ENCODE data around the gene DCDC1. TPM values are rescaled to one million over a fixed set of nuclear protein-coding genes. Genes with fewer than 3 reads are reported as not detected.

The DCDC1 gene
- polyA plus RNA-seq, 3 donors = 0.03 TPM; not detected in 2

DNA sequence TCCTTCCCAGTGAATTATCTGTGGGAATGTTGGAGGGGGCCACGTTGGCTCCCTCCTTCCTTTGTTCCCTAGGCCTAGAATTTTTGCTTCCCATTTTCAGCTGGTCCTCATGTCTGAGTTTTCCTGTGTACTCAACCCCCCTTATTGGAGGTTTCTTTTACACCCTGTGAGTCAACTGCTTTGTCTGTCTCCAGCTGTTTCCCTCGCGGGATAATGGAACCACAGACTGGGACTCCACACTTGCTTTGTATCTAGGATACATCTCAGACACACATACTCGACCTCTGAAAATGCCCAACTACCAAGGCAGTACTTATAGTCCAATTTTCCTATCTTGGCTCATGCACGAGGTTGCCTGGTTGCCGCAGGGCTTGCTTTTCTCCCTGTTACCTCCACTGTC lies 430.7 kb downstream of the DCDC1 start:
- intact Hi-C loops (cut with micrococcal nuclease) = no loop called here
- no peaks in the 10 kb centered on the region for H3K36me3 ChIP-seq (replicated peaks in 1 of 2; ENCODE audit: control insufficient read depth in 1 of 2, insufficient read depth in 2 of 2, low read length in 2 of 2)

DNA sequence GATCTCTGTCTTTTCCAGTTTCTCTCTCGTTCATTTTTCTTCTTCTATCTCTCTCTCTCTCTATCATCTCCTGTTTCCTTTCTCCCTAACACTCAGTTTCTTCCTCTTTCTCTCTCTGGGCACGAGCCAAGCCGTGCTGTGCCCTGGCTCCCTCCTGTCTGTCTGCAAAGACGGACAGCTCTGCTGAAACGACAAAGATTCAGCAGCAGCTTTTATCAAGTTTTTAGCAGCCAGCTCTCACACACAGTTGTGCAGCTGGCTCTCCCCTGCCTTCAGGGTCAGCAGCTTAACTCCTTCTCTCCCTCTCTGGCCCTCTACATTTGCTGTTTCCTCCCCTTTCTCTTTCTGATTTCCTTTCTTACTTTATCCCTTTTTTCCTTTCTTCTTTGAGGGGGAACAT lies 431.4 kb downstream of the DCDC1 start:
- Histone ChIP-seq H3K79me2 (ENCODE audit: insufficient read depth, low read length) (no peaks in the 10 kb centered on the region), H3K27ac (ENCODE audit: low read depth in 1 of 2, low read length in 2 of 2) (no peak overlapping the region), H3K4me2 (replicated peaks; ENCODE audit: extremely low read depth, low read length, poor library complexity, severe bottlenecking) (no peak overlapping the region), H4K20me1 (ENCODE audit: insufficient read depth, low read length) (no peaks in the 10 kb centered on the region), H3K4me3 (replicated peaks in 1 of 3; ENCODE audit: low read depth in 2 of 3, low read length in 3 of 3) (no peak overlapping the region), H3K27me3 (ENCODE audit: control insufficient read depth in 2 of 2, insufficient read depth in 2 of 2, low read length in 2 of 2) (no peaks in the 10 kb centered on the region), H2AFZ (ENCODE audit: insufficient read depth, low read depth, low read length, poor library complexity, severe bottlenecking) (no peak overlapping the region), H3K36me3 (replicated peaks in 1 of 2; ENCODE audit: control insufficient read depth in 1 of 2, insufficient read depth in 2 of 2, low read length in 2 of 2) (no peaks in the 10 kb centered on the region), H3K9ac (ENCODE audit: insufficient read depth, low read length, poor library complexity, severe bottlenecking) (no peak overlapping the region), H3K4me1 (ENCODE audit: control insufficient read depth in 1 of 2, insufficient read depth in 2 of 2, low read length in 2 of 2) (no peaks in the 10 kb centered on the region), H3K9me3 (replicated peaks in 1 of 2; ENCODE audit: control insufficient read depth in 1 of 2, insufficient read depth in 1 of 2, low read length in 2 of 2) (peaks cover 10 to 15% of the 10 kb centered on the region in 2 donors)
- WGBS (ENCODE audit: insufficient coverage) = 6% methylated on average over 5 of the region's 5 CpGs
- TF ChIP-seq, protein P1, sequence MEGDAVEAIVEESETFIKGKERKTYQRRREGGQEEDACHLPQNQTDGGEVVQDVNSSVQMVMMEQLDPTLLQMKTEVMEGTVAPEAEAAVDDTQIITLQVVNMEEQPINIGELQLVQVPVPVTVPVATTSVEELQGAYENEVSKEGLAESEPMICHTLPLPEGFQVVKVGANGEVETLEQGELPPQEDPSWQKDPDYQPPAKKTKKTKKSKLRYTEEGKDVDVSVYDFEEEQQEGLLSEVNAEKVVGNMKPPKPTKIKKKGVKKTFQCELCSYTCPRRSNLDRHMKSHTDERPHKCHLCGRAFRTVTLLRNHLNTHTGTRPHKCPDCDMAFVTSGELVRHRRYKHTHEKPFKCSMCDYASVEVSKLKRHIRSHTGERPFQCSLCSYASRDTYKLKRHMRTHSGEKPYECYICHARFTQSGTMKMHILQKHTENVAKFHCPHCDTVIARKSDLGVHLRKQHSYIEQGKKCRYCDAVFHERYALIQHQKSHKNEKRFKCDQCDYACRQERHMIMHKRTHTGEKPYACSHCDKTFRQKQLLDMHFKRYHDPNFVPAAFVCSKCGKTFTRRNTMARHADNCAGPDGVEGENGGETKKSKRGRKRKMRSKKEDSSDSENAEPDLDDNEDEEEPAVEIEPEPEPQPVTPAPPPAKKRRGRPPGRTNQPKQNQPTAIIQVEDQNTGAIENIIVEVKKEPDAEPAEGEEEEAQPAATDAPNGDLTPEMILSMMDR (IDR thresholded peaks at IDR 0.05) = no peak
- H3K4me3 Mint-ChIP-seq = no peak overlapping the region
- no peak for DNase-seq
- no peaks in the 10 kb centered on the region for H3K4me1 Mint-ChIP-seq
- intact Hi-C loops (cut with micrococcal nuclease) = no loop called here
- no peaks in the 10 kb centered on the region for H3K36me3 Mint-ChIP-seq
- H3K27me3 Mint-ChIP-seq (ENCODE audit: low read depth in 3 of 3) = peaks cover 0 to 3% (median under 1%) of the 10 kb centered on the region in 3 donors
- H3K9me3 Mint-ChIP-seq = peaks cover 11 to 30% (median 18%) of the 10 kb centered on the region in 7 donors
- no peak overlapping the region for H3K27ac Mint-ChIP-seq

More for the DNA sequence above, 430.7 kb downstream of the DCDC1 start:
- H3K4me3 ChIP-seq (replicated peaks in 1 of 3; ENCODE audit: low read depth in 2 of 3, low read length in 3 of 3) = no peak overlapping the region
- Mint-ChIP-seq H3K36me3 (no peaks in the 10 kb centered on the region), H3K27ac (no peak overlapping the region), H3K4me3 (no peak overlapping the region), H3K27me3 (ENCODE audit: low read depth in 3 of 3) (peaks cover 1 to 3% (median 2%) of the 10 kb centered on the region in 3 donors), H3K4me1 (no peaks in the 10 kb centered on the region), H3K9me3 (peaks cover 11 to 32% (median 18%) of the 10 kb centered on the region in 7 donors)
- H3K9me3 ChIP-seq (replicated peaks in 1 of 2; ENCODE audit: control insufficient read depth in 1 of 2, insufficient read depth in 1 of 2, low read length in 2 of 2) = peaks cover 10 to 15% of the 10 kb centered on the region in 2 donors
- no peak for DNase-seq
- no peak overlapping the region for H3K27ac ChIP-seq (ENCODE audit: low read depth in 1 of 2, low read length in 2 of 2)
- H4K20me1 ChIP-seq (ENCODE audit: insufficient read depth, low read length) = no peaks in the 10 kb centered on the region
- 89% methylated on average over 5 of the region's 6 CpGs for WGBS (ENCODE audit: insufficient coverage)
- H3K79me2 ChIP-seq (ENCODE audit: insufficient read depth, low read length) = no peaks in the 10 kb centered on the region
- H3K27me3 ChIP-seq (ENCODE audit: control insufficient read depth in 2 of 2, insufficient read depth in 2 of 2, low read length in 2 of 2) = no peaks in the 10 kb centered on the region
- H3K4me2 ChIP-seq (replicated peaks; ENCODE audit: extremely low read depth, low read length, poor library complexity, severe bottlenecking) = no peak overlapping the region
- TF ChIP-seq, protein P1 (IDR thresholded peaks at IDR 0.05) = no peak
- no peak overlapping the region for H3K9ac ChIP-seq (ENCODE audit: insufficient read depth, low read length, poor library complexity, severe bottlenecking)
- H2AFZ ChIP-seq (ENCODE audit: insufficient read depth, low read depth, low read length, poor library complexity, severe bottlenecking) = no peak overlapping the region
- no peaks in the 10 kb centered on the region for H3K4me1 ChIP-seq (ENCODE audit: control insufficient read depth in 1 of 2, insufficient read depth in 2 of 2, low read length in 2 of 2)

Measured in CD14-positive monocyte (primary cell).